H1 (cell line): ENCODE measurements around the gene OBSCN. TPM values are rescaled to one million over a fixed set of nuclear protein-coding genes. Genes with fewer than 3 reads are reported as not detected.

ENCODE experiments used
- CTCF ChIA-PET: fragments of 300-600 bp; sonication (Branson Sonifier 250); formaldehyde crosslinking; loops from one replicate; lab custom pipeline; 2021; ENCODE audit not compliant: partially characterized antibody; lab: Charles Lee
- POLR2A ChIA-PET: fragments of 300-600 bp; sonication (Branson Sonifier 250); formaldehyde crosslinking; loops from one replicate; lab custom pipeline; 2021; ENCODE audit warnings: inconsistent platforms; ENCODE audit not compliant: partially characterized antibody; lab: Charles Lee
- DNase-seq, 2 experiments: peaks; one replicate each; pipeline versions ENCODE4 v3.0.0 to v3.0.0-alpha.2; 2010 to 2022; ENCODE audit warnings: low spot score in 2 of 2, low read depth in 1 of 2, mixed read lengths in 1 of 2
- FAIRE-seq: peaks from 2 replicates; lab custom pipeline; 2011; peaks lifted over from hg19 to GRCh38; lab: Jason Lieb, UNC
- H2AFZ ChIP-seq: 2 replicates; pipeline ENCODE4 v1.8.1; 2012; ENCODE audit warnings: low read length, inconsistent platforms
- H2AK5ac ChIP-seq: 2 replicates; pipeline ENCODE4 v1.6.1; 2013; ENCODE audit warnings: low read depth, low read length
- H2BK120ac ChIP-seq: replicated peaks from 2 replicates; pipeline ENCODE3; 2013; ENCODE audit warnings: low read depth, low read length, inconsistent platforms
- H2BK12ac ChIP-seq: 2 replicates; pipeline ENCODE4 v1.6.1; 2013; ENCODE audit warnings: low read depth, low read length
- H2BK15ac ChIP-seq: 2 replicates; pipeline ENCODE4 v1.6.1; 2013; ENCODE audit warnings: low read length
- H2BK20ac ChIP-seq: 2 replicates; pipeline ENCODE4 v1.6.1; 2013; ENCODE audit warnings: low read length
- H2BK5ac ChIP-seq: 2 replicates; pipeline ENCODE4 v1.6.1; 2013; ENCODE audit warnings: low read depth, low read length
- H3K14ac ChIP-seq: 2 replicates; pipeline ENCODE4 v1.6.1; 2013; ENCODE audit warnings: inconsistent platforms; ENCODE audit not compliant: insufficient read length
- H3K18ac ChIP-seq: 2 replicates; pipeline ENCODE4 v1.6.1; 2013; ENCODE audit warnings: low read length; ENCODE audit errors: extremely low read depth
- H3K23ac ChIP-seq: 2 replicates; pipeline ENCODE4 v1.6.1; 2013; ENCODE audit warnings: inconsistent platforms; ENCODE audit not compliant: insufficient read length
- H3K23me2 ChIP-seq: 2 replicates; pipeline ENCODE4 v1.6.1; 2013; ENCODE audit warnings: low read depth, low read length
- H3K27ac ChIP-seq: 2 replicates; pipeline ENCODE4 v1.6.1; 2011; ENCODE audit warnings: low read depth, low read length, inconsistent platforms
- H3K27me3 ChIP-seq, 4 experiments: replicated peaks in 1 of 4; 1 replicate in 1 of 4; 2 replicates in 3 of 4; pipeline versions ENCODE4 v1.6.1 to v1.8.1; 2011 to 2013; ENCODE audit warnings: low read length in 3 of 4, mild to moderate bottlenecking in 3 of 4, inconsistent platforms in 2 of 4, mixed read lengths in 2 of 4, moderate library complexity in 1 of 4; ENCODE audit not compliant: control insufficient read depth in 3 of 4, insufficient read depth in 3 of 4; ENCODE audit errors: extremely low read depth in 1 of 4
- H3K36me3 ChIP-seq, 4 experiments: 2 replicates each; pipeline versions ENCODE4 v1.6.1 to v1.8.1; 2011 to 2013; ENCODE audit warnings: mild to moderate bottlenecking in 4 of 4, low read length in 3 of 4, moderate library complexity in 2 of 4, control low read depth in 1 of 4, inconsistent platforms in 1 of 4; ENCODE audit not compliant: insufficient read depth in 4 of 4, control insufficient read depth in 2 of 4
- H3K4ac ChIP-seq: replicated peaks from 2 replicates; pipeline ENCODE3; 2013; ENCODE audit warnings: low read length, low read depth, mixed read lengths, inconsistent platforms; ENCODE audit not compliant: insufficient read length
- H3K4me1 ChIP-seq, 4 experiments: replicated peaks in 1 of 4; 1 replicate in 1 of 4; 2 replicates in 3 of 4; pipeline versions ENCODE4 v1.6.1 to v1.8.1; 2011 to 2013; ENCODE audit warnings: low read length in 3 of 4, inconsistent platforms in 2 of 4, mixed read lengths in 1 of 4; ENCODE audit not compliant: insufficient read depth in 4 of 4, control insufficient read depth in 3 of 4
- H3K4me2 ChIP-seq, 2 experiments: 2 replicates each; pipeline versions ENCODE4 v1.6.1 to v1.8.1; 2011 to 2013; ENCODE audit warnings: low read depth in 2 of 2, low read length in 2 of 2, control low read depth in 1 of 2, inconsistent platforms in 1 of 2, mild to moderate bottlenecking in 1 of 2; ENCODE audit not compliant: insufficient read depth in 1 of 2
- H3K4me3 ChIP-seq, 4 experiments: fragments of 200-600, 300-600 bp in 1 of 4; sonication (generic), shearing (Covaris generic), sonication (Bioruptor Twin) in 1 of 4; 2 replicates each; pipeline versions ENCODE4 v1.5.1 to v1.8.1; 2011 to 2016; ENCODE audit warnings: low read length in 4 of 4, low read depth in 3 of 4, control low read depth in 2 of 4, inconsistent platforms in 2 of 4, mild to moderate bottlenecking in 2 of 4, mixed read lengths in 1 of 4, moderate library complexity in 1 of 4; ENCODE audit not compliant: insufficient read depth in 2 of 4; ENCODE audit errors: extremely low read depth in 1 of 4
- H3K56ac ChIP-seq: replicated peaks from 2 replicates; pipeline ENCODE3; 2013; ENCODE audit warnings: low read depth, mild to moderate bottlenecking, mixed read lengths, low read length, inconsistent platforms; ENCODE audit not compliant: insufficient read length
- H3K79me1 ChIP-seq: 2 replicates; pipeline ENCODE4 v1.6.1; 2013; ENCODE audit warnings: low read depth, low read length, control low read depth
- H3K79me2 ChIP-seq, 2 experiments: 2 replicates each; pipeline versions ENCODE4 v1.6.1 to v1.8.1; 2012 to 2013; ENCODE audit warnings: low read length in 2 of 2, mild to moderate bottlenecking in 2 of 2, inconsistent platforms in 1 of 2; ENCODE audit not compliant: insufficient read depth in 2 of 2, control insufficient read depth in 1 of 2
- H3K9ac ChIP-seq, 4 experiments: replicated peaks in 1 of 4; 1 replicate in 1 of 4; 2 replicates in 3 of 4; pipeline versions ENCODE4 v1.6.1 to v1.8.1; 2011 to 2013; ENCODE audit warnings: low read depth in 3 of 4, low read length in 3 of 4, control low read depth in 2 of 4, mild to moderate bottlenecking in 2 of 4, moderate library complexity in 2 of 4, inconsistent platforms in 1 of 4; ENCODE audit errors: extremely low read depth in 1 of 4
- H3K9me3 ChIP-seq, 2 experiments: 2 replicates each; pipeline versions ENCODE4 v1.6.1 to v1.8.1; 2012 to 2013; ENCODE audit warnings: mild to moderate bottlenecking in 2 of 2, moderate library complexity in 2 of 2, control low read depth in 1 of 2, inconsistent platforms in 1 of 2, low read depth in 1 of 2, low read length in 1 of 2, mixed read lengths in 1 of 2; ENCODE audit not compliant: insufficient read depth in 2 of 2
- H4K20me1 ChIP-seq, 2 experiments: replicated peaks in 1 of 2; 2 replicates each; pipeline versions ENCODE3 to v1.8.1; 2011 to 2013; ENCODE audit warnings: inconsistent platforms in 2 of 2, low read length in 2 of 2, mild to moderate bottlenecking in 1 of 2; ENCODE audit not compliant: insufficient read depth in 2 of 2, control insufficient read depth in 1 of 2
- H4K5ac ChIP-seq: 2 replicates; pipeline ENCODE4 v1.6.1; 2013; ENCODE audit warnings: low read length, low read depth, mixed read lengths, inconsistent platforms; ENCODE audit not compliant: insufficient read length
- H4K8ac ChIP-seq: 2 replicates; pipeline ENCODE4 v1.8.0; 2013; ENCODE audit warnings: mild to moderate bottlenecking, moderate library complexity, low read length, inconsistent platforms; ENCODE audit not compliant: insufficient read depth; ENCODE audit errors: extremely low read depth
- H4K91ac ChIP-seq: replicated peaks from 2 replicates; pipeline ENCODE3; 2013; ENCODE audit warnings: low read length, mixed read lengths, inconsistent platforms; ENCODE audit not compliant: insufficient read length
- ASH2L ChIP-seq: fragments of 200-600, 300-600 bp; sonication (generic); IDR thresholded peaks from one replicate; pipeline ENCODE4 v1.7.1; 2017; ENCODE audit warnings: low read length
- ATF2 ChIP-seq: IDR thresholded peaks from 2 replicates; pipeline ENCODE4 v1.6.1; 2012; ENCODE audit warnings: low read length, inconsistent platforms
- CBX5 ChIP-seq: fragments of 300-800, 300-1000 bp; sonication (generic); IDR thresholded peaks from 2 replicates; pipeline ENCODE4 v1.7.1; 2016; ENCODE audit warnings: antibody characterized with exemption, low read length, low read depth
- FOSL1 ChIP-seq: IDR thresholded peaks from 2 replicates; pipeline ENCODE4 v1.6.1; 2011; ENCODE audit warnings: mild to moderate bottlenecking, low read depth, low read length, moderate library complexity; ENCODE audit not compliant: insufficient read depth
- GABPA ChIP-seq: IDR thresholded peaks from 2 replicates; pipeline ENCODE4 v1.6.1; 2011; ENCODE audit warnings: mild to moderate bottlenecking, low read length, moderate library complexity, borderline replicate concordance; ENCODE audit not compliant: insufficient read depth
- GTF2F1 ChIP-seq: IDR thresholded peaks from 2 replicates; pipeline ENCODE4 v1.6.1; 2012; ENCODE audit warnings: low read depth, low read length, improper control_type of control experiment, borderline replicate concordance
- NRF1 ChIP-seq: IDR thresholded peaks from 2 replicates; pipeline ENCODE4 v1.6.1; 2011; ENCODE audit warnings: mild to moderate bottlenecking, low read depth, low read length, improper control_type of control experiment
- SUZ12 ChIP-seq: fragments of 200-600 bp; sonication (generic); IDR thresholded peaks from 2 replicates; pipeline ENCODE4 v1.6.1; 2012; ENCODE audit warnings: mild to moderate bottlenecking, inconsistent platforms, low read length, moderate library complexity, mixed read lengths
- TCF12 ChIP-seq: IDR thresholded peaks from 2 replicates; pipeline ENCODE4 v1.6.1; 2011; ENCODE audit warnings: low read depth, mild to moderate bottlenecking, low read length
- YY1 ChIP-seq: IDR thresholded peaks from 2 replicates; pipeline ENCODE4 v1.6.1; 2011; ENCODE audit warnings: low read depth, mild to moderate bottlenecking, low read length
- WGBS, 2 experiments: shearing (Covaris generic) in 1 of 2; methylation state at CpG; one replicate each; pipeline versions ENCODE4 v1.1.6 to v1.1.7; 2013 to 2015; ENCODE audit warnings: low lambda C conversion rate in 2 of 2, mixed read lengths in 2 of 2, inconsistent platforms in 1 of 2, low coverage in 1 of 2, missing lambda C conversion rate in 1 of 2; ENCODE audit not compliant: insufficient replicate concordance in 2 of 2, insufficient coverage in 1 of 2, insufficient read length in 1 of 2; ENCODE audit errors: extremely low coverage in 1 of 2, missing lambda C conversion rate in 1 of 2; 5-methylcytosine and 5-hydroxymethylcytosine counted together
- polyA plus RNA-seq, 7 experiments: library from polyadenylated mRNA; depleted of rRNA in 3 of 7; stranded (reverse) in 5 of 7; unstranded in 2 of 7; fragments of >200 nt in 5 of 7; fragments of 200-250 nt in 2 of 7; gene quantifications; 1 replicate in 5 of 7; 2 replicates in 1 of 7; 4 replicates in 1 of 7; pipeline versions ENCODE4 v1.2.1 to v1.2.3, GENCODE V29; 2011 to 2013; ENCODE audit warnings: missing spikeins in 2 of 7, mixed read lengths in 2 of 7
- total RNA-seq: library from RNA; stranded (reverse); fragmentation: NEBNext Ultra II Directional; extraction: Animal tissue kit (Norgen Biotek cat#: 25700); gene quantifications from 2 replicates; pipeline ENCODE4 v1.2.1, GENCODE V29; 2021

Gene OBSCN
- total and polyA plus RNA-seq, 2 of the 8 experiments (the other 6 are each of a cell fraction or from before 2014, with no cell fraction given), result 7.5 to 28.4 TPM

GRCh38 chr1:228218513-228219244, 10.8 kb downstream of the OBSCN start:
- Histone ChIP-seq H2BK15ac (no peak overlapping the region), H3K23me2 (peaks cover 4% of the 10 kb centered on the region; the same call in 1 of the 2 replicates), H4K8ac (no peak overlapping the region), H3K4me1 (peaks cover 0 to 3% (median 0%) of the 10 kb centered on the region in 4 experiments; a peak in 3 of 7 replicates), H2BK5ac (no peak overlapping the region), H3K27ac (no peak overlapping the region), H3K4me2 (no peak overlapping the region), H3K79me2 (no peaks in the 10 kb centered on the region), H2BK20ac (no peak overlapping the region), H3K4ac (no peak overlapping the region), H3K14ac (no peak overlapping the region), H2AFZ (no peak overlapping the region), H3K9ac (no peak overlapping the region), H3K4me3 (no peak overlapping the region), H2BK12ac (no peak overlapping the region), H3K56ac (no peak overlapping the region), H2BK120ac (no peak overlapping the region), H4K91ac (no peak overlapping the region), H3K9me3 (no peaks in the 10 kb centered on the region), H4K20me1 (peaks cover 0 to 25% of the 10 kb centered on the region in 2 experiments), H3K36me3 (peaks cover 0 to 26% (median 17%) of the 10 kb centered on the region in 4 experiments; a peak in 6 of 8 replicates), H4K5ac (no peak overlapping the region), H3K27me3 (no peaks in the 10 kb centered on the region), H3K18ac (no peak overlapping the region), H2AK5ac (no peak overlapping the region), H3K23ac (no peak overlapping the region), H3K79me1 (peaks cover 7% of the 10 kb centered on the region)
- TF ChIP-seq ATF2 (no peak), ASH2L (no peak), FOSL1 (no peak), CBX5 (no peak), TCF12 (no peak), GTF2F1 (no peak), GABPA (no peak), NRF1 (no peak), SUZ12 (no peak), YY1 (no peak)
- WGBS, 2 experiments, result 91% methylated on average over 12 of the region's 14 CpGs; no CpG with 5 or more reads in 1 of the 2 experiments
- CTCF ChIA-PET, result interaction anchor here (1.0 to 1.5 kb wide), 3 partner anchors 11 to 31 kb away, joined by 3 to 5 read pairs (median 3); no protein-coding TSS in a partner anchor
- no peak for DNase-seq
- POLR2A ChIA-PET, result no interaction called here
- FAIRE-seq, result no peak
